Prostate gland (tissue), 2 donors: ENCODE results near the gene MTA3. TPM values are rescaled to one million over a fixed set of nuclear protein-coding genes. Genes with fewer than 3 reads are reported as not detected.

ENCODE experiments used
- DNase-seq: peaks from one replicate; pipeline ENCODE4 v3.0.0-alpha.2; 2019; ENCODE audit warnings: low spot score
- H3K27ac ChIP-seq, 2 donors: fragments of 200-600 bp; sonication (generic); 2 replicates each; pipeline ENCODE4 v1.5.1; 2017 to 2019
- H3K27me3 ChIP-seq: fragments of 200-600 bp; sonication (generic); replicated peaks from 2 replicates; pipeline ENCODE4 v1.5.1; 2019; ENCODE audit not compliant: insufficient read depth
- H3K36me3 ChIP-seq, 2 donors: fragments of 200-600 bp; sonication (generic); 1 replicate in 1 of 2; 2 replicates in 1 of 2; pipeline versions ENCODE4 v1.5.1 to v1.8.1; 2017 to 2019
- H3K4me1 ChIP-seq: fragments of 200-600 bp; sonication (generic); replicated peaks from 2 replicates; pipeline ENCODE4 v1.5.1; 2019
- H3K4me3 ChIP-seq, 2 donors: fragments of 200-600 bp; sonication (generic); 2 replicates each; pipeline ENCODE4 v1.5.1; 2017 to 2019
- H3K9me3 ChIP-seq: fragments of 200-600 bp; sonication (generic); 2 replicates; pipeline ENCODE4 v1.5.1; 2017
- CTCF ChIP-seq, 4 experiments: fragments of 200-600 bp in 2 of 4; fragments of 450-650 bp in 2 of 4; sonication (generic) in 2 of 4; IDR thresholded peaks; 1 replicate in 3 of 4; 2 replicates in 1 of 4; pipeline ENCODE4 v1.5.1; 2016 to 2019; ENCODE audit warnings: antibody characterized with exemption in 4 of 4, mild to moderate bottlenecking in 2 of 4, moderate library complexity in 2 of 4
- POLR2A ChIP-seq: fragments of 450-650 bp; IDR thresholded peaks from one replicate; pipeline ENCODE4 v1.6.1; 2016; ENCODE audit warnings: antibody characterized with exemption, mild to moderate bottlenecking
- POLR2AphosphoS5 ChIP-seq: sonication (generic); formaldehyde crosslinking; IDR thresholded peaks from one replicate; pipeline ENCODE4 v1.6.1; 2017; ENCODE audit warnings: antibody characterized with exemption
- WGBS: methylation state at CpG from one replicate; pipeline ENCODE4 v1.1.5; 2018; 5-methylcytosine and 5-hydroxymethylcytosine counted together
- intact Hi-C: fragments of 100-400 bp; cut with DNase I; formaldehyde crosslinking; loops from one replicate; pipeline ENCODE4 v1.14.2; 2022
- total RNA-seq, 2 donors: library from RNA; depleted of rRNA; stranded (reverse); fragments of >200 nt; gene quantifications; one replicate each; pipeline ENCODE4 v1.1.0, GENCODE V29; 2016

Gene MTA3
- total RNA-seq, 2 donors from 2014 or later = 23.6 to 53.4 TPM

- DNase-seq = no peak
- H3K27me3 ChIP-seq = no peaks in the 10 kb centered on the region
- TF ChIP-seq POLR2AphosphoS5 = no peak
- no peak for TF ChIP-seq POLR2A
- no peak for TF ChIP-seq CTCF (IDR thresholded peaks at IDR 0.05)
- 82% methylated on average over 4 of the region's 4 CpGs for WGBS
- intact Hi-C loops = no loop called here
- H3K4me3 ChIP-seq = no peak overlapping the region
- H3K36me3 ChIP-seq = no peaks in the 10 kb centered on the region
- H3K27ac ChIP-seq = no peak overlapping the region
- H3K9me3 ChIP-seq = no peaks in the 10 kb centered on the region
- no peaks in the 10 kb centered on the region for H3K4me1 ChIP-seq
These were observed 232.1 kb downstream of the MTA3 start for GRCh38 chr2:42800461-42800962.

GRCh38 chr2:42800981-42801380 lies 232.5 kb downstream of the MTA3 start:
- Histone ChIP-seq H3K9me3 (no peaks in the 10 kb centered on the region), H3K4me1 (no peaks in the 10 kb centered on the region), H3K27ac (no peak overlapping the region), H3K27me3 (no peaks in the 10 kb centered on the region), H3K4me3 (no peak overlapping the region), H3K36me3 (no peaks in the 10 kb centered on the region)
- intact Hi-C loops = no loop called here
- TF ChIP-seq POLR2AphosphoS5 (no peak), POLR2A (no peak), CTCF (IDR thresholded peaks at IDR 0.05) (no peak)
- WGBS = 62% methylated on average over 2 of the region's 2 CpGs
- DNase-seq = no peak

GRCh38 chr2:42801381-42801780 lies 232.9 kb downstream of the MTA3 start:
- no peak for DNase-seq

GRCh38 chr2:42802150-42802549 lies 233.7 kb downstream of the MTA3 start:
- Histone ChIP-seq H3K4me3 (no peak overlapping the region), H3K4me1 (no peaks in the 10 kb centered on the region), H3K9me3 (no peaks in the 10 kb centered on the region), H3K27me3 (no peaks in the 10 kb centered on the region), H3K27ac (no peak overlapping the region), H3K36me3 (no peaks in the 10 kb centered on the region)
- TF ChIP-seq POLR2A (no peak), CTCF (IDR thresholded peaks at IDR 0.05) (no peak), POLR2AphosphoS5 (no peak)
- intact Hi-C loops = no loop called here
- no peak for DNase-seq
- 94% methylated on average over 6 of the region's 6 CpGs for WGBS

More at GRCh38 chr2:42801381-42801780, 232.9 kb downstream of the MTA3 start:
- no peak overlapping the region for H3K27ac ChIP-seq
- no peaks in the 10 kb centered on the region for H3K9me3 ChIP-seq
- 46% methylated on average over 4 of the region's 4 CpGs for WGBS
- intact Hi-C loops = no loop called here
- H3K36me3 ChIP-seq = no peaks in the 10 kb centered on the region
- H3K27me3 ChIP-seq = no peaks in the 10 kb centered on the region
- H3K4me3 ChIP-seq = no peak overlapping the region
- TF ChIP-seq POLR2AphosphoS5 = no peak
- TF ChIP-seq POLR2A = no peak
- TF ChIP-seq CTCF (IDR thresholded peaks at IDR 0.05) = no peak
- H3K4me1 ChIP-seq = no peaks in the 10 kb centered on the region

- no peaks in the 10 kb centered on the region for H3K9me3 ChIP-seq
- H3K4me1 ChIP-seq = no peaks in the 10 kb centered on the region
- no peaks in the 10 kb centered on the region for H3K27me3 ChIP-seq
- no peaks in the 10 kb centered on the region for H3K36me3 ChIP-seq
- no peak for DNase-seq
- intact Hi-C loops = no loop called here
- H3K27ac ChIP-seq = no peak overlapping the region
- 73% methylated on average over 3 of the region's 3 CpGs for WGBS
- TF ChIP-seq CTCF (IDR thresholded peaks at IDR 0.05) (no peak), POLR2A (no peak), POLR2AphosphoS5 (no peak)
- no peak overlapping the region for H3K4me3 ChIP-seq
These were observed 235.9 kb downstream of the MTA3 start for GRCh38 chr2:42804338-42804737.
